GM19467 (cell line): Measurements from ENCODE around the gene STARD10.

Experiments used
- ATAC-seq: cut with Tn5 transposase; IDR thresholded peaks from one replicate; pipeline ENCODE4 v1.9.1; 2021; ENCODE audit warnings: mild to moderate bottlenecking, moderate library complexity; ENCODE audit not compliant: unreplicated experiment

Gene STARD10

GRCh38 chr11:72750086-72750485 is 43.8 kb downstream of the STARD10 start:
- ATAC-seq: no peak

DNA sequence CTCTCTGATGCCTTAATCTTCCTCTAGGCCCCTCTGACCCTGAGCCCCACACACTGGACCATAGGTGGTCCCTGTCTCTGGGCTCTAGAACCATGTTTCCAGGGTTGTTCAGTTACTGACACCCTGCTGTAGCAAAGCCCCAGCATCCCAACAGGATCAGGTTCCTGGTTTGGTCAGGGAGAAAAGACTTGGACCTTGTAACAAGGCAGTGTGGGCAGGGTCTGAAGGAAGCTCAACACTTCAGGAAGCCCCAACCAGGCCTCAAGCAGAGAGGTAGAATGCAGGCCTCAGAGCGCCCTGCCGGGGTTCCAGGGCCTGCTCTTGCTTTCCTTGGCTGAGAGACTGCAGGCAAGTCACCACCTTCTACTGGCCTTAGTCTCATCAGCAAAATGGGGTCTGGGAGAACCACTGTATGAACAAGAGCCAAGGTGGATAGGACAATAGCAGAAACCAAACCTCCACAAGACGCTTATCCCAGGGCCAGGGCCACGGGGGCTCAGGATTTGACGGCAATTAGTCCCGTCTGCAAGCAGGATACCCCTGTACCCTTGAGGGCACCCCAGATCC is 46.5 kb downstream of the STARD10 start:
- no peak for ATAC-seq

DNA sequence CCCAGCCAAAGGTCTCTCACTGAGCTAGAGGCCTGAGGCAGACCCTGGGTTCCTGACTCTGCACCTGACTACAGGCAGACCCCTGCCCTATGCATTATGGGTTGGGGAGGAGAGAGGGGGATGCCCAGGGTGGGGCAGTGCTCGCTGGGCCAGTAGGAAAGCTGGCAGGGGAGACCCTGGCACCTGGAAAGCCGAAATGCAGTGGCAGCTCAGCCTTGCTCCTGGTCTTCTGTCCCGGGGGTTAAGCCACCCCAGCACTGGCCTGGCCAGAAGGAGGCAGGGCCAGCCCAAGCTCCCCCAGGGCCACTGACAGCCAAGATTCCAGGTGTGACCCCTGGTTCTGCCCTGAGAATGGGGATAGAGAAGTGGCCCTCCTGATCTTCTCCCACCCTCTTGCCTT is 47.0 kb downstream of the STARD10 start:
- ATAC-seq: no peak

GRCh38 chr11:72745925-72746550 is 47.8 kb downstream of the STARD10 start:
- no peak for ATAC-seq

- no peak for ATAC-seq
Observed at GRCh38 chr11:72745511-72745910, 48.3 kb downstream of the STARD10 start.

GRCh38 chr11:72744474-72744873 is 49.4 kb downstream of the STARD10 start:
- ATAC-seq: no peak

- peak; percentile 41 for ATAC-seq
Observed at GRCh38 chr11:72743321-72744221, 50.3 kb downstream of the STARD10 start.

DNA sequence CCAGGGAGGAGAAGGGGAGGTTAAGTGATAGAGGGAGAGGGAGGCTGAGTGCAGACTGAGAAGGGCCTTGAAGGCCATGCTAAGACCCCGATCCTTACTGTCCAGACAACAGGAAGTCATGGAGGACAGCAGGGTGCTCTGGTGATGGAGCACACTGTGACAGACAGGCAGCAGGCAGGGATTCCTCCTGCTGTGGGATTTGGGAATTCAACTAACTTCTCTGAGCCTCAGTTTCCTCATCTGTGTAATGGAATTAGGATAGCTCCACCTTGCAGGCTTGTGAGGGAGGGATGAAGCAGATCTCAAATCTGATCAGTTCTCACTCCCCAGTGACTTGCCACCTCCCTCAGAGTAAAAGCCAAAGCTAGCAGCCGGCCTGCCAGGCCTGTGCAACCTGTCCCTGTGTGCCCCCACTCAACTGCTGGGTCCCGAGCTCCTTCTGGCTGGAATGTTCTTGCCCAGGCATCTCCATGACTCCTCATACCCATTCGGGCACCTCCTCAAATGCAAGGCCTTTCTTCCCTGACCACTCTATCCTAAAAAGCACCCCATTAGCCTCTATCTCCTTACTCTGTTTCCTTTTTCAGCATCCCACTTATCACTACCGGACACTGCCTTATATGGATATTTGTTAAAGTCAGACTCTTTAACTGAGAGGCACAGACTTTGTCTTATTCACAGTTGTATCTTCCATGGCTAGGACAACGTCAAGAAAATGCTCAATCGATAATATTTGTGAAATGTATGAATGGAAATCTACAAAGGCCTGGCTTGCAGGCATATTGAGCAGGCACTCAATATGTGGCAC is 51.1 kb downstream of the STARD10 start:
- no peak for ATAC-seq

- ATAC-seq: no peak
Observed at GRCh38 chr11:72741849-72742512, 51.9 kb downstream of the STARD10 start.

- ATAC-seq: no peak
Observed at GRCh38 chr11:72741429-72741833, 52.4 kb downstream of the STARD10 start.

DNA sequence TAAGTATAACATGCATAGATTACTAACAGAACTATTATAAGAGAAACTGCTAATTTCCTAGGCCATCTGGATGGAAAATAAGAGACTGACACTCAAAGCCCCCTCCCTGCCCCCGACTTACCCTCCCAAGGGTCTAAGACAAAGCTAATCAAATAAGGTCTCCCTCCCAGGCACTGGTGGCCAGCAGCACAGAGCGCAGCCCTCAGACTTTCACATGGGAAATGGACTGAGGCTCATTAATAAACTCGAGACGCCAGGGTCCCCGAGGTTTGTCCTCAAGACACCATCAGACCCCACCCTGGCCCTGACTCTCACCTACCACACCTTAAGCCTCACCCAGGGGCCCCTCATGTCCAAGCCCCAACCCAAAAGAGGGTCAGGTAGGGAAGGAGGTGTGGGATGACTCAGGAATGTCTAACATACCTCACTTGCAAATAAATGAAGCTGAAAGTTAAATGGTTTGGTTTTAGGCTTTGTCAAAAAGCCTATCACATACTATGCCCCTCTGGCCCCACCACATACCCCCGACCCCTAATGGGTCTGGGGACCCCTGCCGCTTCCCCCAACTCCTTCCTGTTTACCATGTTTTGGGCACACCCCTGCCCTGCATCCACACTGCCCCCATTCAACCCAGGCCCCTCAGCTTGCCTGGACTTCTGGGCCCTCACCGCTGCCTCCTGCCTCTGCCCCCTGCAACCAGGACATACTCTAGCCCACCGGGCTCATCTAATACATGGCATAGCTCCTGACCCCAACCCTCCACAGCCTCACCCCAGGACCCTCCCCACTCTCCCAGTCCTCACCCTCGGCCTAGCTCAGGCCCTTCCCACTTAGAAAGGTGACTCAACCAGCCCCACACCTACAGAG is 53.1 kb downstream of the STARD10 start:
- ATAC-seq: no peak

- ATAC-seq: no peak
Observed at GRCh38 chr11:72740060-72740424, 53.8 kb downstream of the STARD10 start.

DNA sequence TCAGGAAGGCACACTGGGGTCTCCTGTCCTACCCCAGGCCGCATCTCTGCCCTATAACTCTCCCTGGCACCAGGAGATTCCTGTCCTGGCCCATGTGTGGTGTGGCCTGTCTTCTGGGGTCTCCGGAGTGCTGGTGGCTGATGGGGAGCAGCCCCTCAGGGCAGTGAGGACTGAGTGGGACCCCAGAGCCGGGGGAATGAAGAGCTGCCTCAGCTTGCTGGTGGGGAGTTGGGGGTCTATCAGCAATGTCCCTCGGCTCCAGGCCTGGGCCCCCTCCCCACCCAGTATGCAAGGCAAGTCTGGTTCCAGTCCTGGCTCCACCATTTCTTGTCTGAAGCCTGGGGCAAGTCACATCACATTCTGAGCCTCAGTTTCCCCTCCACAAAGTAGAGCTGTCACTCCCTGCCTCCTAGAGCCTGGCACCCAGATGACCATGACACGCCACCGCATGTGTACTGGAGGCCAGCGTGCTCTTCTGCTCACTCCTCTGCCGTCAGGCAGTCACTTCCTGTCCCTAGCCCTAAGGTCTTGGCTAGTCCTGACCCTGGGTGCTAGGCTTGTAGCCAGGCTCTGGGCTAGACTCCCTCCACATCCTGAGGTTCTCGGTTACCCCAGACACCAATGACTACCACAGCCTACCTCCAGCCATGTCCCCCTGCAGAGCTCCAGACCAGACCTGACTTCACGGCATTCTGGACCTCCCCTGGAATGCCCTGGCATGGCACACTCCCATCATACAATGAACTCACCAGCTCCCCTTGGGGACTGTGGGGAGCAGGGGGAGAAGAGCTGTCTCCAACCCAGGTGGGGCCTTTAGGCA is 54.4 kb downstream of the STARD10 start:
- no peak for ATAC-seq

- no peak for ATAC-seq
Observed at GRCh38 chr11:72738199-72739141, 55.4 kb downstream of the STARD10 start.

DNA sequence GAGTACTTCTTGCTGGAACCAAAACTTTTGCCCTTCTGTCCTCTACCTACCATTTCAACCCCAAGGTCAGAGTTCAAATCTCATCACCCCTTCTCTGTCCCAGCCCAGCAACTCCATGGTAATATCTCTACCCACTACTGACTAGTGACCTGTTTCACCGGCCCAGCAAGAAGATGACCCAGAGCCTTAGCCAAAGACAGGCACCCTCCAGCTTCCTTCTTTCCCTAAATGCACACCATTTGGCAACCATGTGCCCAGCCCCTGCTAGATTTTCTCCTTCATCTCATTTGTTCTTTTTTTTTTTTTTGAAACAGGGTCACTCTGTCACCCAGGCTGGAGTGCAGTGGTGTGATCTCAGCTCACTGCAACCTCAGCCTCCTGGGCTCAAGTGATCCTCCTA is 56.5 kb downstream of the STARD10 start:
- ATAC-seq: no peak

GRCh38 chr11:72736452-72737069 is 57.3 kb downstream of the STARD10 start:
- no peak for ATAC-seq

DNA sequence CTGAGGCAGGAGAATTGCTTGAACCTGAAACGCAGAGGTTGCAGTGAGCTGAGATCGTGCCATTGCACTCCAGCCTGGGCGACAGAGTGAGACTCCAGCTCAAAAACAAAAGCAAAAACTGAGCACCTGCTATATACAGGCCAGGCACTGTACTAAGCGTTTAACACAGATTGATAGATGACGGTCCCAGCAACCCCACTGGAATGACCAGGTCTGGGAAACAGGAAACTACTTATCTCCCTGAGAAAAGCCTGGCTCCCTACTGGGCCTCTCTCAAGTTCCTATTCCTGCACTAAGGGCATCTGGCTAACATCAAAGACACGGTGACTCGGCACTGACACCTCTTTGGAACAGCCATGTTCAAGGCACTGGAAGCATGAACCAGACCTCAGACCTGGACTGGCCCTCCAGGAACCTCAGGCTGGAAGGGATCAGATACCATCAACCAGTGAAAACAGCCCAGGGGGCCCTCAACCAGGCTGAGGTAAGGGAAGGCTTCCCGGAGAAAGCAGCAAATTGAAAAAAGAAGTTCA is 58.3 kb downstream of the STARD10 start:
- ATAC-seq: no peak
